HUES48 (cell line): ENCODE results near the gene UBAP1.
"Not testable (repeated sequence)": the region's sequence is repeated elsewhere in the genome, so short reads cannot be mapped to it uniquely, and the experiment has no call there.

Experiments
- H3K27ac ChIP-seq: one replicate; pipeline ENCODE4 v1.7.0; 2013; ENCODE audit warnings: low read depth, low read length, inconsistent platforms
- H3K27me3 ChIP-seq: 2 replicates; pipeline ENCODE4 v1.6.1; 2013; ENCODE audit warnings: mild to moderate bottlenecking, low read length; ENCODE audit not compliant: control insufficient read depth, insufficient read depth
- H3K36me3 ChIP-seq: 2 replicates; pipeline ENCODE4 v1.6.1; 2013; ENCODE audit warnings: low read length; ENCODE audit not compliant: control insufficient read depth, insufficient read depth
- H3K4me1 ChIP-seq: 2 replicates; pipeline ENCODE4 v1.6.1; 2013; ENCODE audit warnings: mild to moderate bottlenecking, low read length; ENCODE audit not compliant: control insufficient read depth, insufficient read depth
- H3K4me3 ChIP-seq: 2 replicates; pipeline ENCODE4 v1.5.1; 2013; ENCODE audit warnings: mild to moderate bottlenecking, low read depth, low read length
- H3K9ac ChIP-seq: 2 replicates; pipeline ENCODE4 v1.6.1; 2013; ENCODE audit warnings: mild to moderate bottlenecking, low read depth, low read length, moderate library complexity
- H3K9me3 ChIP-seq: 2 replicates; pipeline ENCODE4 v1.6.1; 2013; ENCODE audit warnings: low read length; ENCODE audit not compliant: control insufficient read depth, insufficient read depth

UBAP1 gene

DNA sequence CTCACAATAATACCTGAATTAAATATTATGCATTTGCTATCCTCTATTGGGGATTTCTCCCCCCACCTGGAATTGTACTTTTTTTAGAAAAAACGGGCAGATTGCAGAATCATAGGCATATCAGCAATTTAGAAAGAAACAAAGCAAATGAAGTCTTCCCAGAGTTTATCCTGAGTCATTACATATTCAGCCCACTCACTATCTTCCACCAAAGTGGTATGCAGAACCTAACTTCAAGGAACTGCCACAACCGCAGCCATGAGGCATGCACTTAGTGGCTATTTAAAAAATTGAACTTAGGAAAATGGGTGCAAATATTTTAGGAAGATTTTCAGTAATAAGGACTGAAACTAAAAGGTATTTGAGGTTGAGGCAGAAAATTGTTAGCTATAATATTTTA is 48.6 kb downstream of the UBAP1 start:
- Histone ChIP-seq H3K27me3 (no peaks in the 10 kb centered on the region), H3K9me3 (no peaks in the 10 kb centered on the region), H3K36me3 (peaks cover 3% of the 10 kb centered on the region; the same call in 1 of the 2 replicates), H3K4me1 (no peaks in the 10 kb centered on the region), H3K27ac (no peak overlapping the region), H3K4me3 (no peak overlapping the region), H3K9ac (no peak overlapping the region)

DNA sequence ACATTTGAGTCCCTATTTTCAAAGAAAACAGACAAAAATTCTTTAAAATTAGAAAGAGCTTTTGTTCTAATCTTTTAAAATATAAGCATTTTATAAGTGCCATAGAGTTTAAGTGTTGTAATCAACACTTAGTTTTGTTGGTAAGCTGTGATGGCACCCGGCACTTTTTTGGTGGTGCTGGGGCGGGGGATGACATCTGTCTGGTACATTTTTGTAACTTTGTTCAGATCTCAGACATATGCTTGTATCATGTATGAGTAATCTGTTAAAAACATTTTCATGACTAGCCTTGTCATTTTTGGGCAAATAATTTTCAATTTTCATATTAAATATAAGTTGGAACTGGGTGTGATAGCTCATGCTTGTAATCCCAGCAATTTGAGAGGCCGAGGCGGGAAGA is 51.7 kb downstream of the UBAP1 start:
- Histone ChIP-seq H3K27ac (no peak overlapping the region), H3K9ac (no peak overlapping the region), H3K36me3 (peaks cover 8% of the 10 kb centered on the region), H3K4me3 (no peak overlapping the region), H3K4me1 (no peaks in the 10 kb centered on the region), H3K9me3 (no peaks in the 10 kb centered on the region), H3K27me3 (no peaks in the 10 kb centered on the region)

DNA sequence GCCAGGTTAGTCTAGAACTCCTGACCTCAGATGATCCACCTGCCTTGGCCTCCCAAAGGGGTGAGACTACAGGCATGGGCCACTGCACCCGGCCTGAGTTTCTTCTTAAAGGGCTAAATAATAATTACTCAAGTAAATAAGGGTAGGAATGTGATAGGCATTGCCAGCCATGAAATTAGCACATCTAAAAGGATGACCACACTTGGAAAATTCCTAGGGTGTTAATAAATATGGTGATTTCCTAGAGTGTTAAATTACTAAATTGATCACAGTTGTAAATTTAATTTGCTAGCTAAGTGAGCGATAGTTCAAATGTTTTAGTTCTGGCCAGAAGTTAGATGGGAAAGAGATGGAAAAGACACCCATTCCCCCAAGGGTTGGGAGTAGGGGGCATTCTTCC is 53.4 kb downstream of the UBAP1 start:
- H3K4me1 ChIP-seq: no peaks in the 10 kb centered on the region
- peaks cover 23% of the 10 kb centered on the region for H3K36me3 ChIP-seq
- no peak overlapping the region for H3K4me3 ChIP-seq
- no peaks in the 10 kb centered on the region for H3K27me3 ChIP-seq
- H3K9me3 ChIP-seq: no peaks in the 10 kb centered on the region
- no peak overlapping the region for H3K9ac ChIP-seq
- no peak overlapping the region for H3K27ac ChIP-seq

DNA sequence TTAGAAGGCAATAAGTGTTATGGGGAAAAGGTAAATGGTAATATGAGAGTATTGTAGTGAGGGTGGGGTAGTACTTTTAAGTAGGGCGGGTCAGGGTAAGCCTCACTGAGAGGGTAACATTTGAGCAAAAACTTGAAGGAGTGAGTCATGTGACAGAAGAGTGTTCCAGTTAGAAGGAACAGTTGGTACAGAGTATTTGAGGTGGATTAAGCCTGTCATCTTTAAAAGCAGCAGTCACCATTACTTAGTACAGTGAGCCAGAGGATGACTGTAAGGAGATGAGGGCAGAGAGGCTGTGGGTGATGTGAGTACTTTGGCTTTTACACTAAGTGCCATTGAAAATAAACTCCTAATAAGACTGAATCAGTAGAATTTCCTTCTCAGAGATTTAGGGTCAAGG is 54.8 kb downstream of the UBAP1 start:
- Histone ChIP-seq H3K9me3 (no peaks in the 10 kb centered on the region), H3K27me3 (no peaks in the 10 kb centered on the region), H3K9ac (no peak overlapping the region), H3K4me3 (no peak overlapping the region), H3K27ac (no peak overlapping the region), H3K36me3 (peaks cover 32% of the 10 kb centered on the region), H3K4me1 (no peaks in the 10 kb centered on the region)

DNA sequence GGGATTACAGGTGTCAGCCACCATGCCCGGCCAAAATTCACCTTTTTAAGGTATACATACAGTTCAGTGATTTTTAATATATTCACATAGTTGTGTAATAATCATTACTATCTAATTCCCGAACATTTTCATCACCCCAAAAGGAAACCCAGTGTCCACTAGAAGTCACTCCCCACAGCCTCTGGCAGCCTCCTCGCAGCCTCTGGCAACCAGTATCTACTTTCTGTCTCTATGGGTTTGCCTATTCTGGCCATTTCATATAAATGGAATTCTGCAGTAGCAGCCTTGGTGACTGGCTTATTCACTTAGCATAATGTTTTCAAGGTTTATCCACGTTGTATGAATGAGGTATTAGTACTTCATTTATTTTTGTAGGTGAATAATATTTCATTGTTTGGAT is 59.0 kb downstream of the UBAP1 start:
- H3K4me1 ChIP-seq: peaks cover 11% of the 10 kb centered on the region
- H3K27ac ChIP-seq: no peak overlapping the region
- no peaks in the 10 kb centered on the region for H3K27me3 ChIP-seq
- no peak overlapping the region for H3K4me3 ChIP-seq
- H3K36me3 ChIP-seq: peaks cover 53% of the 10 kb centered on the region
- no peaks in the 10 kb centered on the region for H3K9me3 ChIP-seq
- no peak overlapping the region for H3K9ac ChIP-seq

DNA sequence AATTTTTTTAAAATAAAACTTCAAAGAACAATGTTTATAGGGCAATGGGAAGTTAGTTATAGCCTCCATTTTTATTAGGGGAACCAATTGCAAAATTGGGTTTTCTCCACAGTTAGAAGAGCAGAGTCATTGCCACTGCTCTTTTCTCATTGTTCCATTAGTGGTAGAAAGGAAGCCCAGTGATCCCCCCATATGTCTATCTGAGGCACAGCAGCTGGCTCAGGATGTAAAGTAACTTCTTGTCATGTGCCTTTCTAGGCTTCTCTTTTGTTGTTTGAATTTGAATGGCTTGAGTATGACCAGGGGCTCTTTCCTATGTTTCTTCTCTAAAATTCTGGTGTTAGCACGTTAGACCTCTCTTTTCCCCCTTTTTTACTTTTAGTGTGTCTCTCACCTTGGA is 61.2 kb downstream of the UBAP1 start:
- no peaks in the 10 kb centered on the region for H3K27me3 ChIP-seq
- H3K9me3 ChIP-seq: no peaks in the 10 kb centered on the region
- peaks cover 11% of the 10 kb centered on the region for H3K4me1 ChIP-seq
- no peak overlapping the region for H3K27ac ChIP-seq
- H3K9ac ChIP-seq: no peak overlapping the region
- peaks cover 50% of the 10 kb centered on the region for H3K36me3 ChIP-seq
- H3K4me3 ChIP-seq: no peak overlapping the region

DNA sequence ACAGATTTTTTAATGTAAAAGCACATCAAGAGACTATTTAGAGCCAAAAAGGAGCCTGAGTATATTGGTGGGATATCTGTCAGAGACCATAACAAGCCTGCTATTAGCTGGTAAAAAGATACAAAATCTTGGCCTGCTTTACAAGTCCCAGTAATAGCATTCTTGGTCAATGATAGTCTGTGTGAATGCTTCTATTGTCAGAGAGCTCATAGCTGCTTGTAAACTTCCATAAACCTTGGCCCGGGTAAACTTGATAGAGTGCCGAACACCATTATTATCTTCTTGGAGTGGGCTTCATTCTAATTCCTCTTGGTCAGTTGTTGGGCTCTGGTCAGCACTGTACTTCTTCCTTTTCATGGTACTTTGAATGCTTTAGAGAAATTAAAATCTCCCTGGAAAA is 64.0 kb downstream of the UBAP1 start:
- H3K27ac ChIP-seq: no peak overlapping the region
- no peak overlapping the region for H3K9ac ChIP-seq
- H3K36me3 ChIP-seq: peaks cover 44% of the 10 kb centered on the region
- no peaks in the 10 kb centered on the region for H3K9me3 ChIP-seq
- H3K27me3 ChIP-seq: no peaks in the 10 kb centered on the region
- H3K4me3 ChIP-seq: no peak overlapping the region
- H3K4me1 ChIP-seq: peaks cover 11% of the 10 kb centered on the region

DNA sequence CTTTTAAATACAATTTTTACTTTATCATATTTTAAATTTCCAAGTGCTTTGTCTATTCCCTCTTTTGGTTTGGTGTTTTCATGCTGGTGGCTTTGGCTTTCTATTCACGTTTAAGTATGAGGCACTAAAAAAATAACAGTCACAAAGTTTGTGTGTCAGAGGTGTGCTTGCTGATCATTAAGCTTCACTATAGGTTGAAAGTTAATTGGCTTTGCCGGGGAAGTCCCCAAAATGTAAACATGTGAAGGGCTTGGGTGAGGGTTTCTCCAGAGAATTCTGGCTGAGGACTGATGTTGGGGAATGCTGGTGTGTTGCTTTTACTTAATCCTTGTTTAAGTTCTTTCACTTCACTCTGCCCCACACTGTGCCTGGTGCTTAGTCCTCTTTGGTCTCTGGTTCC is 66.4 kb downstream of the UBAP1 start:
- H3K27me3 ChIP-seq, H3K27ac ChIP-seq, H3K4me1 ChIP-seq, H3K4me3 ChIP-seq, H3K9ac ChIP-seq, H3K9me3 ChIP-seq: not testable (repeated sequence)
- H3K36me3 ChIP-seq: peaks cover 57% of the 10 kb centered on the region

DNA sequence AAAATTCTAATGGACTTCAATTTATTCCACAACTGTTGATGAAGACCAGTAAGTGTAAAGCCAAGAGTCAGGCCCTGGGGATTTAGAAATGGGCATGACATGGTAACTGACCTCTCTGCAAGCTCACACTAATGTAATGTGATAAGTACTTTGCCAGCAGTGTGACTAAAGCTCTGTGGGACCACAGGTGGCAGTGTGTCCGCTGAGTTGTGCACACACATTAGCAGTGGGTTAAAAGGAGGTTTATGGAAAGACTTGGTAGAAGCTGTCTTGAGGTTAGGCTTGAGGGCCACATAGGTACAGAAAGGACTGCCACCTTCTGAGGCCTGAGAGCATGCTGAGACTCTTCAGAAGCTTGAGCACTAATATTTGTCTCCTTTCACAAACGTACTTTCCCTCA is 67.6 kb downstream of the UBAP1 start:
- no peak overlapping the region for H3K9ac ChIP-seq
- H3K36me3 ChIP-seq: peaks cover 62% of the 10 kb centered on the region
- no peaks in the 10 kb centered on the region for H3K27me3 ChIP-seq
- no peak overlapping the region for H3K4me3 ChIP-seq
- H3K27ac ChIP-seq: no peak overlapping the region
- no peaks in the 10 kb centered on the region for H3K4me1 ChIP-seq
- H3K9me3 ChIP-seq: no peaks in the 10 kb centered on the region

DNA sequence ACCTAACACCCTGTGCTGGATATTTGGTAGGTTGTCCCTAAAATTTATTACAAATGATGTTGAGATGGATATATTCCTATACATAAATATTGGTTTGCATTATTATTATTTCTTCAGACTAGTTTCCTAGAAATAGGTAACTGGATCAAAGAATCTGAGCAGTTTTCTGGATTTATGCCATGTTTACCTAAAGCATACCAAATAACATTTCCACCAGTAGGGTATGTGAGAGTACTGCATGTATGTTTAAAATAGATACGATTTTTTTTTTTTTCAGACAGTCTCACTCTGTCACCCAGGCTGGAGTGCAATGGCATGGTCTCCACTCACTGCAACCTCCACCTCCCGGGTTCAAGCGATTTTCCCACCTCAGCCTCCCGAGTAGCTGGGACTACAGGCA is 68.9 kb downstream of the UBAP1 start:
- H3K36me3 ChIP-seq: peaks cover 60% of the 10 kb centered on the region
- not testable (repeated sequence) for H3K4me1 ChIP-seq, H3K27ac ChIP-seq, H3K4me3 ChIP-seq, H3K9me3 ChIP-seq, H3K9ac ChIP-seq, H3K27me3 ChIP-seq

DNA sequence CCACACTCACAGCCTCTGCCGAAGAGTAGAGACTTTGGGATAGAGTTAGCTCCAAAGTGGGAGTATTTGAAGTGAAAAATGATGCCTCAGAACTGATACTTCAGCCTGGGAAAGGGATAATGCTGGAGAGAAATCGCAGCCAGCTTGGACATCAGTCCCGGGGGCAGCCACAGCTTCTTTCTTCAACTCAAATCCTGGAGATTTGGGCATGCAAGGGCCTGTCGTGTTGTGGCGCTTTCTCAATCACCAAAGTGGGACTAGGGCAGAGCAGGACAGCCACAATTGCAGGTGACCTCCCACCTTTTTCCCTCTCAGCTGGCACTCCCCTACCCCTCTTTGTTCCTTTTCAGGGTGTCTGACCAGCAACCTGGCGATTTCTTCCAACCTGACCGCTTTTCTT is 70.4 kb downstream of the UBAP1 start:
- no peaks in the 10 kb centered on the region for H3K27me3 ChIP-seq
- peaks cover 67% of the 10 kb centered on the region for H3K36me3 ChIP-seq
- H3K27ac ChIP-seq: no peak overlapping the region
- no peaks in the 10 kb centered on the region for H3K9me3 ChIP-seq
- H3K4me1 ChIP-seq: no peaks in the 10 kb centered on the region
- no peak overlapping the region for H3K9ac ChIP-seq
- no peak overlapping the region for H3K4me3 ChIP-seq

DNA sequence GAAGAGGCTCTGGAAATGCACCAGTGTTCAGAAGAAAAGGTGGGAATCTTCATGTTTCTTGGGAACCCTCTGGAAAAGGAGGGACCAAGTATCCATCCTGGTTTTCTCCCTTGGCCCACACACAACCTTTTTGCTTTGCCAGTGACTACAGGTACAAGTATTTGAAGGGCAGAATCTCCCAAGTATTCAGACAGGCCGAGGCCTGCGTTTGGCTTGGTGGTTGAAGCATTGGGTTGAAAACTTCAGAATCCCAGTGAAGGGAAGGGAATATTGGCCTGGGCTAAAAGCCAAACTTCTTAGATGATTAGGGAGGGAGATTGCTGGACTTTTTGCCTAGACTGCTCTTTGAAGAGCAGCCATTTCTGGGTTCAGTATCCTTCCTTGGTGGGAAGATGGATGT is 71.9 kb downstream of the UBAP1 start:
- H3K4me3 ChIP-seq: no peak overlapping the region
- no peak overlapping the region for H3K27ac ChIP-seq
- no peaks in the 10 kb centered on the region for H3K27me3 ChIP-seq
- no peaks in the 10 kb centered on the region for H3K4me1 ChIP-seq
- H3K36me3 ChIP-seq: peaks cover 73% of the 10 kb centered on the region
- no peak overlapping the region for H3K9ac ChIP-seq
- no peaks in the 10 kb centered on the region for H3K9me3 ChIP-seq
